ENCODE results near the gene TCF20.

Gene TCF20

DNA sequence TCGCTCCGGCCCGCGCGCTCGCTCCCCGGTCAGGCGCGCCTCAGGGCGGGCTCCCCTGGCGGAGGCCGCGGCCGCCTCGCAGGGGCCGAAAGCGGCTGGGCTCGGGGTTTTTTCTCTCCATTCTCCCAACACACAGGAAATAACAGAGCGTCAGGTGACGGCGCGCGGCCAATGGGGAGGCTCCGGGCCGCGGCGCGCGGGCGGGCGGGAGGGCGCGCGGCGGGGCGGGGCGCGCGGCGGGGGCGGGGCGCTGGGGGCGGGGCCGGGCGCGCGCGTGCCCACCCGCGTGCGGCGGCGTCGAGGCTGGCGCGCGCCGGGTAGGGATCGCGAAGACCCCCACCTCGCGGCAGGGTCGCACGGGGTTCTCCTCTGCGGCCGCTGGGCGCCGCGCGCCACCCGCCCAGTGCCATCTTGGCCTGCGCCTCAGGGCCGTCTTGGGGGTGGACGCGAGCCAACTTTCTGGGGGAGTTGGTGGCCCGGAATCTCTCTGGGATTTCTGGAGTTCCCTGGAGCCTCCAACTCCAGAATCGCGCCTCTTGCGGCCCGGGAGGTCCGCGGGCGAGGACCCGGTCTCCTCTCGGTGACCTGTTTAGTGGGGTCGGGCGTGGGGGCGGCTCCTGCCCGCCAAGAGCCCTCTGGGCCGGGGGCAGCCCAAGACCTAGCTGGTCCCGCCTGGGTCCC, at the start of gene TCF20:
Gene TCF20, minus strand, starts transcription at position 144 of the 681 bp plus-strand sequence. CDS start 55,348 bp downstream, outside the sequence.
- peak; percentile 72 for DNase-seq (ENCODE audit: low read depth)

DNA sequence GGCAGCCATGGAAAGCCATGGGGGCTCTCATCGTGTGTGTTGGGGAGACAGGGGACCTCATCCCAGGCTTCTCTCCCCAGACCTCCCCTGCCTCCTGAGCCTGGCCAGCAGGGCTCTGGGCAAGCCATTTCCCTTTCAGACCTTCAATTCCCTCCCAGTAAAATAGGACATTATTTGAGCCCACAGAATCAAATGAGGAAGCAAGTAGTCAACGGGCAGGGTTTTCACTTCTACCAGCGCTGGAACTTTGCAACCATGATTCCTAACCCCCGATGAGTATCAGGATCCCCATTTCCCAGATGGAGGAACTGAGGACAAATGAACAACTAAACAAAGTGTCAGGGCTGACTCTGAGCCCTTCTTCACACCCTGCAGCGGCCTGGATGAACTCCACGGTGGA, 48.9 kb upstream of the TCF20 start:
- no peak for DNase-seq (ENCODE audit: low read depth)

DNA sequence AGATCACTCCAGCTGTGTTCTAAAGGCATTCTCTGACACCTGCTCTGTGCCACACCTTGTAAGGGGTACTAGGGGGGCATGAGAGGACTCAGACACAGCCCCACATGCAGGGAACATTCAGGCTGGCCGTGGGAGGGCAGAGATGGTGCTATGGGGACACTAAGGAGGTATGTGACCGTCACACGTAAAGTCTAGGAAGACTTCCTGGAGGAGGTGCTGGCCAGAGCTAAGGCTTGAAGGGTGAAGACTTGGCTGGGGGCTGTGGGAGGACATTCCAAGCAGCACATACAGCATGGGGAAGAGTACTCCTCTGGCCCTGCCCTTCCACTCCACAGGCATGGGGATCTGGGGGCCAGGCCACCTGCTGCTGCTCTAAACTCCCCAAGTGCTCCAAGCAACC, 48.5 kb upstream of the TCF20 start:
- DNase-seq (ENCODE audit: low read depth): no peak

DNA sequence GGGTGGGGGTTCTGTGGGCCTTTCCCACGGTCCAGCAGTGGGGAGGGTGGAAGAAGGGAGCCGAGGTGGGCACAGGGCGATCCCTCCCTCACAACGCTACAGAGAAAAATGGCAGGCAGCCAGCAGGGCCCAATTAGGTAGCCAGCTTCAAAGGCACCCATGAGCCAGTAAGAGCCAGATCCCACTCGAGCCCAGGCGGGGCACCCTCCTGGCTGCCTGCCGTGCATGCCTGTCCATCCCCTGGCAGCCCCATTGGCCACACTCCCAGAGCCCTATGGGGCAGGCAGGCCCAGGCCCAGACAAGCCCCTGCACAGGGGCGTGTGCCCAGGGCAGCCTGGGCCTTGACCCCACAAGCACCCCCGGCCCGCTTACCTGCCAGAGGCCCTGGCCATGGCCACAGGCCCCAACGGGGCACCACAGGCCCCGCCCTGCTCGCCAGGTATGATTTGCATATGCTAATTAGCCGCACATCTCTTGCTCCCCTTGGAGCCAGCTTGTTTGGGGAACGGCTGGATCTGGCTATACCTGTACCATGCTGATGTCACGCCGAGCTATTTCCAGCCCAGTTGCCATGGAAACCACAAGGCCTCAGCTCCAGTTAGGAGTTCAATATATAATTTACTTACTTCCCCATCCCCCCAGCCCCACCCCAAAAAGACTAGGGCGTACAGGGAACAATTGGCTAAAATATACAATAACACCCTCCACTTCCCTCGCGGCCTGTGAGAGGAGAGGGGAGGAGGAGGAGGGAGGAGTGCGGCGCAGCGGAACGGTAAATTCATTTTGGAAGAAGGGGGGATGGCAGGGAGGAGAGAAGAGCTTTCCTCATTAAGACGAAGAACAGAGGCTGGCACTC, 47.5 kb upstream of the TCF20 start:
- no peak for DNase-seq (ENCODE audit: low read depth)

DNA sequence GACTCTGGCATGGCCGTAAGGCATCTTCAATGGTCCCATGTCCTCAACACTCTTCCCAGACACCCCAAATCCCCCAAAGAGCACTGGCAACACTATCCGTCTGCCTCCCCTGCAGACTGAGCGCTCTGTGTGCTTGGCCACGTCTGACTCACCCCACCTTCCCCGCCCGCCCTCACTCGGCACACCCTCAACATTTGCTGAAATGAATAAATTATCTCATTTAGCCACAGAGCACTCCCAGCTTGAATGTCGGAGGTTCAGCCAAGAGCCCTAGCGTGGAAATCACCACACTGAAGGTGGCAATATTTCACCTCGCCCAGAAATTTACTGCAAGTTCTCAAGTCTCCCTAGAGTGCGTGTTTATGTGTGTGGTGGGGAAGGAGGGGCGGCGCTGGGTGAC, 46.6 kb upstream of the TCF20 start:
- DNase-seq (ENCODE audit: low read depth): peak; percentile 55

DNA sequence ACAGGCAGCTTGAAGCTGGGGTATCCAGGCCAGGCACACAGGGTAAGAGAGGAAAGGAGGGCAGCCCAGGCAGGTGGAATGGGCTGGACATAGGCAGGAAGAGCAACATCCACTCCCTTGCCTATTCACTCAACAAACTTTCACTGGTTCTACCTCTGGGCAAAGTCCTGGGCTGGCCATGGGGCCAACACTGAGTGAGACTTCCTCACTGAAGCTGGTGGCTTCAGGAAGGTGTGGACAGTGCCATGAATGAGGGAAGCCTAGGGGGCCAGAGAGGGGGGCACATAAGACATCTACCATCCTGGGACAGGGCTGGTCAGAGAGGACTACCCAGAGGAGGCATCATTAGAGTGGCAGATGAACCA, 44.9 kb upstream of the TCF20 start:
- no peak for DNase-seq (ENCODE audit: low read depth)

DNA sequence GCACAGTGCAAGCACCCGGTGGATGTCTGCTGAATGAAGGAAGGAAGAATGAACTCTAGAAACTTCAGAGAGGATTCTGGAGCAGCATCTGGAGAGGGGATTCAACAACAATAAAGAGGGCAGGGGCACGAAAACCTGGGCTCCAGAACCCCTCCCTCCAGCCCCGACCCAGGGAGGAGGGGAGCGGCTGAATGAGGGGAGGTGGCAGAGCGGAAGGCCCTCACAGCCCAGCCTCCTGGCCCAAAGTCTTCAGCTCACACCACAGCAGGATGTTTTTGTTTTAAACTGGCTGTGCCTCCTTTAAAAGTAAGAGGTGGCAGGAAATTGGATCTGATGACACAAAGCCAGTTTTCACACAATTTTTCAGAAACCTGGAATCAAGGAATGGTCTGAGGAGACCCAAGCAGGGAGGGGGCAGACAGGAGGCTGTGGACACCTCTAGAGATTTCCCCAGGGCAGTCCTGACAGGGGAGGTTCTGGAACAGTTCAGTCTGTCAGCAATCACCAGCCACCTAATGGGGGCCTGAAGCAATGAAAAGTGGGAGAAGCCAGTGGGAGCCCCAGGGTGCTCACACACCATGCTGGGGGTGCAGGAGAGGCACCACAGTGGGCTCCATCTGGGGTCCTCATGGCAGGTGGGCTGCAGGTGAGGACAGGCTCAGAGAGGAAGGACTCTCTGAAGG, 44.4 kb upstream of the TCF20 start:
- no peak for DNase-seq (ENCODE audit: low read depth)

DNA sequence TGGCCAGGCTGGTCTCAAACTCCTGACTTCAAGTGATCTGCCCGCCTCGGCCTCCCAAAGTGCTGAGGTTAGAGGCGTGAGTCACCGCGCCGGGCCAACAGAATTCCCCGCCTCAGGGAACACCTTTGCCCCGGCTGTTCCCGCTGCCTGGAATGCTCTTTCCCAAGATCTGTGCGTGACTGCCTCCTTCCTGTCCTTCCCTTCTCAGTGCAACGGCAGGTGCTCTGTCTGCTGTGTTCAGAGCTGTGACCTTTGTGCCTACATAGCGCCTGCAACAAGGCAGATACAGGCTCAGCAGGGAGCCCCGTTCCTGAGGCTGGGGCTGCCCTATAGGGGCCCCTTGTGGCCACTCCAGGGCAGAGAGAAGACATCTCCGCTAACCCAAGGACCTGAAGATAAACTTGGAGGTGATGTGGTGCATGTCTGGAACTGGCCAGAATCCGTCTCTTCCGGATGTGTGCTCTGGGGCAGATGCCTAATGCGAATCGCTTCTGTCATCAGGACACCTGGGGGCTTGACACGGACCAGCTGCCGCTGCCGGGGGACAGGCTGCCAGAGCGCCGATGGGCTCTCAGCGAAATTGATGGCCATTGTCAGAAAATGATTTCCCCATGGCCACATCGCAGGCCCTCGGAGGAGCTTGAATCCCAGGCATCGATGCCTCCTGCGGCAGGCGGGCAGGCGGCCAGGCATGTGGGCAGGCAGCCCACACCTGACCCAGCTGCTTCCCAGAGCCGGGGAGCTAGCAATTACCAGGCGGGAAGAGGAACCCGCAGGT, 43.5 kb upstream of the TCF20 start:
- no peak for DNase-seq (ENCODE audit: low read depth)

DNA sequence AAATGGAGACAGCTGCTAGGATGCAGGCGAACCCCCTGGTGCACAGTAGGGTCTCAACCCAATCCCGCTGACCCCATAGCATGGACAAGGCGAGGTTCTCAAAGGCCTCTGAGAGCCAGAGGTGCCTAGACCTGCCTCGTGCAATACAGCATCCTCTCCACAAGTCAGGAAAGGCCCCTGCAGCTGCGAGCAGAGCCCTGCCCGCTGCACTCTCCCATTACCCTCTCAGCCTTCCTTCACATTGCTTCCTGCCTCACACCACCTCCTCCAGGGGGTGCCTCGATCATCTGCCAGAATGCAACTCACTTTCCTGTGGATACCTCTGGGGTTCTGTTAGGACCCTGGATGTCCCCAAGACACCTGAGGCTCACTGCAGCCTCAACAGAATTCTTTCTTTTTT, 42.8 kb upstream of the TCF20 start:
- DNase-seq (ENCODE audit: low read depth): no peak

DNA sequence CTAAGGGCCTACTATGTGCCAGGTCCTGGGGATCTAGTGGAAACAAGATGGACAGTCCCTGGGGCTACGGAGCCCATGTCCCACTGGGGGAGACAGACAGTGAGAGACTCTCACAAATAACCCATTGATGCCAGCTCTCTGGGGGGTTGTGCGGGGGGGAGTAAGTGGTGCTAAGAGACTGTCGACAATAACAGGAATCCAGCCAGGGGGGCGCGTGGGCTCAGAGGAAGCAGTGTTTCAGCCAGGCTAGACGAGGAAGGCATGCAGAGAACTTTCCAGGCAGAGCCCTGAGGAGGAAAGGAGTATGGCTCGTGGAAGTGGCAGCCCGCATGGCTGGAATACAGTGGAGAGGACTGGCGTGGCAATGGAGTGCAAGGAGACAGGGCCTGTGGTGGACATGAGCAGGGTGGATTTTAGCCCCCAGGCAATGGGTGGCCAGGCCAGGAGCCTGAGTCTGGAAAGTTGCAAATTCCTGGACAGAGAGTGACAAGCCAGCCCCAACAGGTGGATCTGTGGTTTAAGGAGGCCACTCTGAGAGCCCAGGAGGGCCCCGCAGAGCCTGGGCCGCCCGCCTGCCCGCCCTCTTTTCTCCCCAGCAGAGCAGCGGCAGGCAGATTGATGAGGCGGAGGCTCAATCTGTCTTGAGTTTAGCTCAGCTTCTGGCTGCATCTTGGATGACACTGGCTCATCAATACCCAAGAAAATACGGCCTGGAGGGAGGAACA, 40.0 kb upstream of the TCF20 start:
- no peak for DNase-seq (ENCODE audit: low read depth)

DNA sequence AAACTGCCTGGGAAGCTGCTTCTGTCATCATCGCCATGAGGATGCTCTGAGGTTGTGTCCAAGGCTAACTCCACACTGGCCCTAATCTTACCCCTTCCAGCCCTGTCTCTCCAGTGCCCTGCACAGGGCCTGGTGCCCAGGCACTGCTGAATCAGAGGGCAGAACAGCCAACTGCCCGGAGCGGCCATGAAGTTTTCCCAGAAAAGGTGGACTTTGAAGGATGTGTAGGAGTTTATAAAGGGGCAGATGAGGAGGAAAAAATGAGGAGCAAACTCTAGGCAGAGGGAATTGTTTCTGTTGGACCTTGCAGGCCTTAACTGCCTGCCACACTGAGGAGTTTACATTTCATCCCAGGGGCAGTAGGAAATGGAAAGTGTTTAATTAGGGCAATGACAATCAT, 39.4 kb upstream of the TCF20 start:
- no peak for DNase-seq (ENCODE audit: low read depth)

DNA sequence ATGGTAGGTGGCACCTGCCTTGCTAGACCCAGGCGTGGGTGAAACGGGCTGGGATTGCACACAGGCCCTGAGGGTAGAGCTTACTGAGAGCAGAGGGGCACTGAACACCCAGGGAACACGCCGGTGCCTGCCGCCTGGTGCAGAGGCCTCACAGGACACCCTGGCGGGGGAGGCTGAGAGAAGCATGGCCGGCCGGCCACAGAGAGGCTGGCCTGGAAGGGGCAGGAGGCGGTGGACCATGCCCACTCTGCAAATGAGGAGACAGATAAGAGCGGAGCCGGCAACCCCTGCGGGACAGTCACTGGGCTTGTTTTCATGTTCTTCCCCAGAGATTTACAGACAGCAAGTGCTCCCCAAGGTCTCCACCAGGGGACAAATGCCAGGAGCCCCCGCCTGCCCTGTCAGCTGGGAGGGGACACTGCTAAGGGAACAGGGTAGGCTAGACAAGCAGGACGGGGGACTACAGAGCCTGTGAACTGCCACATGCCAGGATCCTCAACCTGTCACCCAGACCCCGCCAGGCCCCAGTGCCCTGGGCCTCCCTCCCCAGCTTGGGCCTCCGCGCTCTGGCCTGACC, 38.5 kb upstream of the TCF20 start:
- DNase-seq (ENCODE audit: low read depth): no peak

DNA sequence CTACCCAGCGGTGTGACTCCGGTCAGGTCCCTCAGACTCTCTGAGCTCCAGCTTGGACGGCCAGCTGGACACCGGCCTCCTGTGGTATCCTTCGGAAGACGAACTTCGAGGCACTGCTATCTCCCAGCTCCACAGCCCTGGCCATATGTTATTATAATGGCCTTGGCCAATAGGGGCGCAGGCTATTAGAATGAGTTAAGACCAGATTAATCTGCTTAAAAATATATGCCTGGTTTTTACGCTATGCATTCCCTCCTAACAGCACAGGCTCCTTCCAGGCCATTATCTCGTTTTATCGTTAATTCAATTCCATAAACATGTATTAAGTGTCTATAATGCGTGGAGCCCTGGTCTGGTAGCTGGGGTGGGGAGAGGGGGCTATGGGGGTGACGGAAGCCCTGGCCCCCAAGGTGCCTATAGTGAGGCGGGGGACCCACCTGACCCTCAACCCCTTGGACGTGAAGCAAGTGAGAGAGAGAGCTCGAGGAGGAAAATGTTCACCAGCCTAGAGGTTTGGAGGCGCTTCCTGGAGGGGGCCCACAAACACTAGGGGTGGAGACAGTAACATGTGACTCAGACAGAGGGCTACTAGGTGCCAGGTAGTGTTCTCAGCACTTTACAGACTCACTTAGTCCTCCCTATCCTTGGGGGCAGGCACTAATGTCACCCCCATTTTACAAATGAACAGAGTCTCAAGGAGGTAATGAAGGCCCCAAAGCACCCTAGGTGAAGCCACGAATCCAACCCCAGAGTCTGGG, 37.5 kb upstream of the TCF20 start:
- DNase-seq (ENCODE audit: low read depth): no peak

DNA sequence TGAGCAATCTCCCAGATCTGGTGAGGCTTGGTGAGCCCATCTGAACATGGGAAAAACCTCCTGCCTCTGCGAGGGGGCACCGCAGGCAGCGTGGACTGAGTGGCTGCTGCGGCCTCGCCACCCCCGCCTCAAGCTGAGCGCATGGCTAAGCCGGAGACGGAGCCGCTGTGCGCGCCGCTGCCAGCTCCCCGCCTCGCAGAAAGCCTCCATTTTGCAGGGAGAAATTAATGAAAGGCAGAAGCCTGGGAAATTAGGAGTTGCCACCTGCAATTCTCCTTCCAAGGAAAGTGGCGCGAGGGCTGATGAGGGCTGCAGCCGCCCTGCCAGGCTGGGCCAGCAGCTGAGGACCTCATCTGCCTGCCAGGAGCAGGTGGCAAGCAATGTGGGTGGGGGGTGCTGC, 35.6 kb upstream of the TCF20 start:
- no peak for DNase-seq (ENCODE audit: low read depth)

DNA sequence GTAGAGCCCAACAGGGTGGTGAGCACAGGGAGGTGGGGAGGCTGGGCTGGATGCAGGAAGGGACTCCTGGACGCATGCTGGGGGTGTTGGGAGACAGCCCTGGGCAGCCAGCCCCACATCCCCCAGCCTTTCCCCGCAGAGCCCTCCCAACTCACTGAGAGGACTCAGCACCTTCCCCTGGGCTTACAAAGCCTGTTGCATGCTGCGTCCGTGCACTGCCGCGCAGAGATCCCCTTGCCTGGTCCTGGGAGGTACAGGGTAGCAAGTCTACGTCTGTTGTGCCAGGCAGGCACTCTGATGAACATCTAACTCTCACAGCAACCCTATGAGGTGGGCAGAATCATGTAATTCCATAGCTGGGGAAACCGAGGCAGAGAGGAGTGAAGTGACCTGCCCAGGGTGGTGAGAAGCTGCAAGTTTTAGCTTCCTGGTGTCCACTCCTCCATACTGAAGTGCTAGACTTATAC, 33.9 kb upstream of the TCF20 start:
- no peak for DNase-seq (ENCODE audit: low read depth)

DNA sequence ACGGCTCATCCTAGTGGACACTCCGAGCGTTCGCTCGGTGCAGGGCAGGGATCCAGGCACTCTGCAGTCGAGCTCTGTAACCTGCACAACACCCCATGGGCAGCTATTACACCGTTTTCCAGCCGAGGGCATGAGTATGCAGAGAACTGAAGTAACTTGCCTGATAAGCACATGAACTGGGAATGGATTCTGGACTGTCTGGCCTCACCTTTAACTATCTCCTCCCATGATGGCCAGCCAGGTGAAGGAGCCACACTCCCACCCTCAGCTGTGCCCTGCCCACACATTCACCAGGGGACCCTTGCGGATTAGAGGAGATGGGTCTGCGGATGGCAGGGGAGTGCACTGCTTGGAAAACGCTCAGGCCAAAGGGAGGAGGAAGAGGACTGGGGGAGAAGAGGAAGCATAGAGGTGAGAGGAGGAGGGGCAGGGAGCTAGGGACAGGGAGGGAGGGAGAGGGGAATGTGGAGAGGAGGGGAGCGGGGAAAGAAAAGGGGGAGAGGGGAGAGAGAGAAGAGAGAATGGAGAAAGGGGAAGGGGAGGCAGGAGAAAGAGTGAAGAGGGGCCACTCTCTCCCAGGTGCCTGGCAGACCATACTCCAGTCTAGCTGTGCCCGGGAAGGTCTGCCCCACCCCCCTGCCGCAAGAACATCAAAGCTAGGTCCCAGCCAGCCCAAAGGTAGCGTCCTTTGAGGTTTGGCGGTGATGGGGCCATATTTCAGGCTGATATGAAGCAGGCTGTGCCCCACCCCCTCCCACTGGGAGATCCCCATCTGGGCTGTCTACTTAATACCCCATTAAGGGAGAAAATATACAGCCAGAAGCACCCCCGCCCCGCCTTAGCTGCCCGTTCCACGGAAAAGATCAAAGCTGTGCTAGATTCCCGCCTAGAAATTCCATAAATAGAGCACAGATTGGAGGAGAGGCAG, 33.2 kb upstream of the TCF20 start:
- DNase-seq (ENCODE audit: low read depth): no peak

DNA sequence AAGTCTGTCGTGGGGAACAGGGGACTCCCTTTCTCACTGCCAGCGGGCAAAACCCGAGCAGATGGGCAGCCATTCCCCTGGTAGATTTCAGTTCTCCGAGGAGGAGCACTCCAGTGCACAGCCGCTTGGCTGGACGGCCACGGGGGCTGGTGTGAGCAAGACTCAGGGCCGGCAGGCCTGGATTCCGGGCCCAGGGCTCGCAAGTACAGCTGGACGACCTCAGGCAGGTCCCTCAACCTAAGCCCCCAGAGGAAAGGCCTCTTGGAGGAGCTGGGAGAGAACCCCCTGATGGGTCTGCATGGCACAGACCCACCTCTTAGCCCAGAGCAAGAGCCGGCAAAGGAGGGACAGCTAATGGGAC, 31.3 kb upstream of the TCF20 start:
- DNase-seq (ENCODE audit: low read depth): no peak

DNA sequence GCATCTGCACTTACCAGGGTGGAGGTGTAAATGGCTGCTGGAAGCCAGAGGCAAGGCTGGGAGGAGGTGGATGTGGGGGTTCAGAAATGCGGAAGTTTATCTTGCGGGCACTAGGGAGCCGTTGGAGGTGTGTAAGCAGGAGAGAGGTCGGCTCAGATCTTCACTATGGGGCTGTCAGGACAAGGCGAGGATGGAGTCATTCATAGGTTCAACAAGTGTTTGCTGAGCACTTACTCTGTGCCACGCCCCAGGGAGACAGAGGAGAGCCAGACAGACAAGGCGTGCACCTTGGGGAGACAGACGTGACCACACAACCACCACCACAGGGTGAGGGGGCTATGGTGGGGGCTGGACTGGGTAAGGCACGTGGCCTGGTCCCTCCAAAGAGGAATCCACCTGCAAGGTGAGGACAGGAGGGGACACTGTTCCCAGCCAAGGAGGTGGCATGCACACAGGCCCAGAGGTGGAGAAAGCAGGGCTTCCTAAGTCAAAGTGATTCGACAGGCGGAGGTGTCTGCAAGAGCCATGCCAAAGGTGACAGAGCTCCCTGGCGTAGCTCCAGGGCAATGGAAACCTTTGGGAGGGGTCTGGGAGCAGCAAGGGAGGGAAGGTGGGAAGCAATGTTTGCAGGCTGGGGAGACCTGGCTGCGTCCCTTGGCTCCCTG, 30.8 kb upstream of the TCF20 start:
- DNase-seq (ENCODE audit: low read depth): no peak
